Measurements from ENCODE around the gene TADA3. TPM values are rescaled to one million over a fixed set of nuclear protein-coding genes. Genes with fewer than 3 reads are reported as not detected.

Gene TADA3
- total RNA-seq, 4 donors from 2014 or later, result 45.0 to 61.1 (median 52.2) TPM

DNA sequence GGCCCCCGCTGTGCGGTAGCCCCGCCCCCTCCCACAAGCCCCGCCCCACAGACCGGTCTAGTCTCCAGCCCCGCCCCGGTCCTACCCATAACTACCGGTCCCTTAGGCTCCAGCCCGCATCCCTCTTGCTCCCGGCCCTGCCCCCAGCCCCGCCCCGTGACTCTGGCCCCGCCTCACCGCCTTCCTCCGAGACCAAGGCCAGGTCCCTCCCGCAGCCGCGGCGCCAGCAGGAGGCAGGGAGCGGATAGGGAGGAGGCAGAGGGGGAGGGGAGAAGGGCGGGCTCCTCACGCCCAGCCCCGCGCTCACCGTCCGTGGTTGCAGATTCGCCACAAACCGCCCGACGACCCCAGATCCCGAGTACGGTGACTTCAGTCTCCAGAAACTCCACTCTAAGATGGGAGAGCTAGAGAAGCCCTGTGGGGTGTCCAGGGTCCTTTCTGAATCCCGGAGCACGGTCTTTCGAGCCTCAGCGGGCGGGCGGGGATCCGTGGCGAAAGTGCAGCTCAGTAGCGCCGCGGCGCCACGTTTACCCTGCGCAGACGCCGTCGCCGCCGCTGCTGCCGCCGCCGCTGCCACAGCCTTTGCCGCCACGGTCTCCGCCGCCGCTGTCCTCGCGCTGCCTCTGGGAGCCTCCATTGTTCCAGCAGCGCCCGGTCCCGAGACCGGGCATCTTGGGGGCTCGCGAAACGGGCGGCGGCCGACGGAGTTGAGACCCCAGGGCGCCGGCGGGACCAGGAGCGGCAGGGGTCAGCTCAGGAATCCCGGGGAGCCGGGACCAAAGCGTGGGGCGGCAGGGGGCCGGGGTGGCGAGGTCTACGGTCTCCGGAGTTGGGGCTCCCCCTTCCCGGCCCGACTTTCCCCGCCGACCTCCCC, 60.8 kb downstream of the TADA3 start, which contains the start of gene BRPF1:
TSS of gene BRPF1 (plus strand) at position 530 of the 874 bp plus-strand sequence. CDS start 2,406 bp downstream, outside the sequence.
- DNase-seq (ENCODE audit: low spot score) (peak; percentile 95), ATAC-seq (ENCODE audit: low FRiP score) (peak; percentile 99)
- no peak for TF ChIP-seq CTCF (IDR thresholded peaks at IDR 0.05)

DNA sequence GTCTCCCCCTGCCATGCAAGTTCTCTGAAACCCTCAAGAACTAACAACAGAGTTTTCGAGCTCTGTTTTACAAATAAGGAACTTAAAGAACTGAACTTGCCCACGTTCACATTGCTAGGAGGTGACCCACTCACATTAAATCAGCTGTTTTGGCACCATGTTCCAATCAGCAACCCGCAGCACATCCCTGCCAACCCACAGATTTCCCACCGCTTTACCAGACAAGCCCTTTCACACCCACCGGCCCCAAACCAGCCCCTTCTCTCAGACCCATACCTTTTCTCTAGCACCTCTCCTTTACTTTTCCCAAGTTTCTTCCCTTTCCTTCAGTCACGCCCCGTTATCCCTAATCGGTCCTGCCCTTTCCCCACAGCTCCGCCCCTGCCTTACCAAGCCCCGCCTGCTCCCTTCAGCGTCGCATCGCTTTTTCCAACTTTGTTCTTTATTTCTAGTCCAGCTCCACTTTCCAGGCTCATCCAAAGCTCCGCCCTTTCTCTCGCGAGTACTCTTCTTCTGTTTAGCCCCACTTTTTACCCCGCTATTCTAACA, 61.5 kb downstream of the TADA3 start:
- ATAC-seq (ENCODE audit: low FRiP score), result peak; percentile 88
- no peak for TF ChIP-seq CTCF (IDR thresholded peaks at IDR 0.05)
- no peak for DNase-seq (ENCODE audit: low spot score)

Other genes with a start within 250 kb of the TADA3 start
- not detected for gene LHFPL4, start 238.7 kb downstream of the TADA3 start, total RNA-seq
- gene MTMR14, start 143.0 kb downstream of the TADA3 start, total RNA-seq, result 10 to 100 TPM; 23.5 to 43.5 (median 32.4) TPM
- gene CPNE9, start 88.6 kb downstream of the TADA3 start, total RNA-seq, result not detected
- 10 to 100 TPM; 15.6 to 35.7 (median 17.8) TPM for gene BRPF1, start 60.7 kb downstream of the TADA3 start, total RNA-seq
- gene OGG1, start 42.5 kb downstream of the TADA3 start, total RNA-seq, result 10 to 100 TPM; 15.6 to 27.1 (median 19.5) TPM
- 100 to 1,000 TPM in 1 of 4 donors, 10 to 100 TPM in 3; 50.9 to 180 (median 77.6) TPM for gene CAMK1, start 22.5 kb downstream of the TADA3 start, total RNA-seq
- gene ARPC4, start 609 bp upstream of the TADA3 start, total RNA-seq, result 100 to 1,000 TPM in 3 of 4 donors, 10 to 100 TPM in 1; 99.0 to 141 (median 122) TPM
- 10 to 100 TPM; 40.4 to 91.1 (median 54.7) TPM for gene TTLL3, start 17.8 kb upstream of the TADA3 start, total RNA-seq
- gene RPUSD3, start 51.5 kb upstream of the TADA3 start, total RNA-seq, result 10 to 100 TPM; 18.4 to 44.9 (median 35.4) TPM
- 1,000 to 10,000 TPM in 1 of 4 donors, 100 to 1,000 TPM in 3; 318 to 1,481 (median 713) TPM for gene CIDEC, start 87.8 kb upstream of the TADA3 start, total RNA-seq
- gene JAGN1, start 98.1 kb upstream of the TADA3 start, total RNA-seq, result 10 to 100 TPM; 50.4 to 91.0 (median 75.6) TPM
- gene IL17RE, start 110.4 kb upstream of the TADA3 start, total RNA-seq, result 10 to 100 TPM in 2 of 4 donors, 1 to 10 TPM in 2; 7.7 to 13.8 (median 10.3) TPM
- 10 to 100 TPM; 53.4 to 97.6 (median 58.2) TPM for gene IL17RC, start 124.6 kb upstream of the TADA3 start, total RNA-seq
- 10 to 100 TPM; 26.8 to 52.3 (median 38.4) TPM for gene CRELD1, start 141.4 kb upstream of the TADA3 start, total RNA-seq
- gene PRRT3, start 159.9 kb upstream of the TADA3 start, total RNA-seq, result 1 to 10 TPM; 1.1 to 2.8 (median 1.3) TPM
- 100 to 1,000 TPM in 1 of 4 donors, 10 to 100 TPM in 3; 50.8 to 116 (median 71.5) TPM for gene EMC3, start 194.4 kb upstream of the TADA3 start, total RNA-seq
- gene FANCD2, start 234.0 kb upstream of the TADA3 start, total RNA-seq, result 1 to 10 TPM; 1.7 to 3.5 (median 3.3) TPM

All from omental fat pad (tissue), 4 donors.